ENCODE results near the gene NPHS2.
"Not testable (repeated sequence)": the region's sequence is repeated elsewhere in the genome, so short reads cannot be mapped to it uniquely, and the experiment has no call there.

NPHS2 gene

DNA sequence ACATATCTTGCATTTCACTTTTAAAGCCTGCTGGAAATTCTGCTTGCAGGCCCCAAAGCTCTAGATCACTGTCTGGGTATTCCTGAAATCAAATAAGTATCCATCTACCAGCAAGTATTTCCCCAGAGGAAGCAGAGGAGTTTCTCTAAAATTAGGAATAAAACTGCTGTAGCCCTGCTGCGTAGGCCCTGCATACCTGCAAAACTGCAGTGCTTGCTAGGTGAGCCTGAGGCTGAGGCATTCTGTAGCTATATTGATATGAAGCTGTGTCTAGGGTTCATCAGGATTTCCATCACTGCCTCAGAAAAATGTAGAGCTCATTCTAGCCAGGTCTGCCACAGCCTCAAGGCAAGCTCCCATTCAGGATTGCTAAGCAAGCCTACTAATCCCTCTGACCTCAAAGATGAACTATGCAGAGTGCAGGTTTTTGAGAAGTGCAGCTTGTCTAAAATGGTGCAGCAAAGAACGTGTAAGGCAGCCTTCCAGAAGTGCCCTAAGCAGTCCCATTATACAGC, 28.7 kb downstream of the NPHS2 start:
- no peak for DNase-seq (ENCODE audit: low spot score)

DNA sequence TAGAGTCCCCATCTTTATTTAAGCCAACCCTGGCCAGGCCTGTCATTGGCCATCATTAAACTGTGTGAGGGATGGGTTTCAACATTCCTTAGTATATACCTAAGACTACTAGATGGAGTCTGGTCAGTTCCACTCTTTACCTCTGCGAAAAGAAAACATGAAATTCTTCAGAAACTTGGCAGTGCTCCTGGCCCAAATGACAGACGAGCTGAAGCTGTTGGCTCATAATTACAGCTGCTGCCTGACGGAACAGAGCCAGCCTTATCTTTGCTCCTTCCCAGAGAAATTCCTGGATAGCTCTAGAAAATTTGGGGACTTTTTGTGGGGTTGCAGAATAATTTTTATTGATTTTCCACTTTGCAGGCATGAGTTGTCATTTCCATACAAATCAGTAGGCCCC, 30.4 kb downstream of the NPHS2 start:
- no peak for DNase-seq (ENCODE audit: low spot score)

DNA sequence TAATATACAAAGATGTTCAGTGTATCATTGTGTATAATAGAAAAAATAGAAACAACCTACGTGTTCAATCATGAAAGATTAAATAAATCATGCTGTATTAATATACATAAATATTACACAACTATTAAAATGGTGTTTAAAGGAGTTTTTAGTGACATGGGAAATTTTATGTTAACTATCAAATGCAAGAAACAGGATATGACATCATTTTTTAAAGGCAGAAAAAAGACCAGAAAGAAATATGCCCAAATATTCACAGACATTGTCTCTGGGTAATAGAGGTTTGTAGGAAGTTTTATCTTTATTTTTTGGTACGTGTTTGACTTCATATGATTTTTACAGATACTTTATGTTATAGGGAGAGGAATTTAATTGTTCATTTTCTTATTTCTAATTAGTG, 34.0 kb downstream of the NPHS2 start:
- no peak for DNase-seq (ENCODE audit: low spot score)

DNA sequence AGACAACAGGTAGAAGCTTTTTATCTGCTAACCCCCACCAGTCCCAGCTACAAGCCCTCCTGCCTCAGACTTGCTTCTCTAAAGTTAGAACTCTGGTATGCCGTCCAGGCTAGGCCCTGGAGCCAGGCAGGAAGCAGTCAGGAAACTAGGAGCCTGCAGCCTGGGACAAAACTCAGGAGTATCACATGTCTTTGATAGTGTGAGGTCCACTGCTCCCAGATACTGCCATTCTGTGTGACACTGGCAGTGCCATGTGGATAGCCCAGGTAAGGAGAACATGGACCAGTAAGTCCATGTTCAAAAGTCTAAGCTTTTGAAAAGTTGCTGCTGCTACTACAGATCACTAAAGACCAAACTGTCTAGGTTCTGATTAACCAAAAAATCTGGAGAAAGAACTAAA, 45.4 kb downstream of the NPHS2 start:
- DNase-seq (ENCODE audit: low spot score): no peak

DNA sequence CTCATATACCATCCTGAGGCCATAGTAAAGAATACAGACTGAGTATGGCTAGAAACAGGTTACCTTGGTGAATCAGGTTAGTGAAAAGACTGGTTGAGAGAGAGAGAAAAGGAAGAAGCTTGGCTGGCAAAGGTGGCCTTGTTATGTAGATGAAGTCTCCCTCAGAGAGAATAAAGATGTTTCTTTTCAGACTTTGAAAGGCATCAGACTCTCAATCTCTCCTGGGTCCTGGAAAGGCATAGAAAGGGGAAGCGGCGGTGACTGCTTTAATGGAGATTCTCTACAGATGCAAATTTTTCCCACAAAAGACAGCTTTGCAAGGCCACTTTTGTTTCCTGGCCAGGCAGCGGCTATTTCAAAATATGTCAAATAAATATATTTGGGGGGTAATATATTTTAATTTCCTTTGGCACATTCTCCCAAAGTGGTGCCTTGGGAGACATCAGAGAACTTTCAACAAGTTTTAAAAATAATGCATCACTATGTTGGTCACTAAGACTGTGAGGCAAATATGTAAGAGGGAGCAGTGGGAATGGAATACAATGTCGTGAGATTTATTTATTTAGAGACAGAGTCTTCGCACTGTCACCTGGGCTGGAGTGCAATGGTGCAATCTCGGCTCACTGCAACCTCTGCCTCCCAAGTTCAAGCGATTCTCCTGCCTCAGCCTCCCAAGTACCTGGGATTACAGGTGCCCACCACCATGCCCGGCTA, 46.1 kb downstream of the NPHS2 start:
- no peak for DNase-seq (ENCODE audit: low spot score)

DNA sequence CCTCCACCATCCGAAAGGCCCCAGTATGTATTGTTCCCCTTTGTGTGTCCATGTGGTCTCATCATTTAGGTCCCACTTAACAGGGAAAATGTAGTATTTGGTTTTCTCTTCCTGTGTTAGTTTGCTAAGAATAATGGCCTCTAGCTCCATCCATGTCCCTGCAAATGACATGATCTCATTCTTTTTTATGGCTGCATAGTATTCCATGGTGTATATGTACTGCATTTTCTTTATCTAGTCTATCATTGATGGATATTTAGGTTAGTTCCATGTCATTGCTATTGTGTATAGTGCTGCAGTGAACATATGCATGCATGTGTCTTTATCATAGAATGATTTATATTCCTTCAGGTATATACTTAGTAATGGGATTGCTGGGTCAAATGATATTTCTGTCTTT, 57.2 kb downstream of the NPHS2 start:
- DNase-seq (ENCODE audit: low spot score): not testable (repeated sequence)

DNA sequence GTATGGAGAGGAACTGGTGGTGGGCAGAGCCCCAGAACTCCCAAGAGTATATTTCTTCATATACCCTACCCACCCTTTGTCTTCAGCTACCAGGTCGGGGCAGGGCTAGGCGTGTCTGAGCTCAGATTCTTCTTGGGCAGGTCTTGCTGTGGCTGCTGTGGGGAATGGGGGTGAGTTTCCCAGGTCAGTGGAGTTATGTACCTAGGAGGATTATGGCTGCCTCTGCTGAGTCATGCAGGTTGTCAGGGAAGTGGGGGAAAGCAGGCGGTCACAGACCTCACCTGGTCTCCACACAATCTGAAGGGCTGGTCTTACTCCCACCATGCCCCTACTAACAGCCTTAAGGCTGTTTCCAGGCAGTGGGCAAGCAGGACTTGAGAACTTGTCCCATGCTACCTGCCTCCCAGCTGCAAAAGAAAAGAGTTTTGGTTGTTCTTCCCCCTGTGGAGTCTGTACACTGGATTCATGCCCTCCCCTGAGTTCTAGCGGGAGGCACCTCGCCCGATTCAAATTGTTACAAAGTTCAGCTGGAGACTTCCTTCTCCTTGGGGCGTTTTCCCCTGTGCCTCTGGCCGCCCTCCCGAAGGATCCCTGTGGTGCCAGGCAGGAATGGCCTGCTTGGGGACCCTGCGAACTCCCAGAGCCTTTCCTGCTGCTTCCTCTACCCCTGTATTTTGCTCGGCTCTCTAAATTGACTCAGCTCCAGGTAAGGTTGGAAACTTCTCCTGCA, 58.6 kb downstream of the NPHS2 start:
- no peak for DNase-seq (ENCODE audit: low spot score)

DNA sequence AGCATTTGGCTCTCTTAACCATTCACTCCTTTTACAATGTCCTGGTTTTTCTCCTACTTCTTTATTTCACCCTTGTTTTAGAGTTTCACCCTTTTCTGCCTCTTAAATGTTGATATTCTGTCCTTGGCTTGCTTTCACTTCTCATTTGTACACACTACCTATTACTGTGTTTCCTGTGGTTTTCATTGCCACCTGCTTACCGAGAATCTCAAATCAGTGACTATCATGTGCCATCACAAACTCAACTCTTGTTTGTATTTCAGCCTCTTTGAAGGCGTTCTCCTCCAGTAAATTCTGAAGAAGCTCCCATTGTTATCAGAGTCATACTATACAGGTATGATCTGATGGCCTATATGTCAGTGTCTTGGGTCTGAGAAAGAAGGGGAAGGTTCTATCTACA, 65.7 kb downstream of the NPHS2 start:
- DNase-seq (ENCODE audit: low spot score): no peak

DNA sequence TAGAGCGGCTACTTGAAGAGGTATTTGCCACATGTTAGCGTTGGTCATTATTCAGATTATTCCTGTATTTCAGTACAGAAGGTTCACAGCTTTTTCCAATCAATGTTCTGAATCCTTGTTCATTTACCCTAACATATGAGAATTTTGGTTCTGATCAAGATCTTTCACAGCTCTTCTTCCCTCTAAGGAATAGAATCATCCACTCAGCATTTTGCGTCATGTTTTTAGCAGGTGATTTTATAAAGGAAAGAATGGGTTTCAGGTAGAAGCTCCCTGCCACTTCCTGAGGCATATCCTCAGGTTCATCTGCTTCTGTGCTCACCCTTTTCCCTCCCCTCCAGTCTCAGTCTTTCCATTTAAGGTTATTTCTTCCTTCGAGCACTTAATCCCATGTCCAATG, 66.4 kb downstream of the NPHS2 start:
- DNase-seq (ENCODE audit: low spot score): no peak

DNA sequence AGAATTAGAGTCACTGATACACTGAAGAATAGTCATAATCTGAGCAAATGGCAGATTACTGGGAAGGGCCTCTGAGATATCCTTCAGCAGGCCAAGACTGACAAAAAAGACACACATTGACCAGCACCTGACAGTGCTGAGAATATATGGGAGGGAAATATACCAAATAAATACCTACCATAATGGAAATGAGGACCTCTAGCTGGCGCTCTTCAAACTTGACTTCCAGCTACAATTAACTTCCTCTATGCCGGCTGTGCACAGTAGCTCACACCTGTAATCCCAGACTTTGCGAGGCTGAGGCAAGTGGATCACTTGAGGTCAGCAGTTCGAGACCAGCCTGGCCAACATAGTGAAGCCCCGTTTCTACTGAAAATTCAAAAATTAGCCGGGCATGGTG, 69.5 kb downstream of the NPHS2 start:
- no peak for DNase-seq (ENCODE audit: low spot score)

Data from D341Med (cell line).